T-helper 2 cell (primary cell): ENCODE measurements around the gene CFLAR.
"Not testable (repeated sequence)": the region's sequence is repeated elsewhere in the genome, so short reads cannot be mapped to it uniquely, and the experiment has no call there.

Experiments used
- DNase-seq, 5 experiments: peaks; one replicate each; pipeline versions ENCODE4 v3.0.0 to v3.0.0-alpha.2; 2012 to 2022

The CFLAR gene

GRCh38 chr2:201183365-201183727 lies 67.4 kb downstream of the CFLAR start:
- DNase-seq = peak in 1 of 5 experiments; percentile 35

- DNase-seq = not testable (repeated sequence)
These were observed 67.9 kb downstream of the CFLAR start for GRCh38 chr2:201183835-201184234.

- not testable (repeated sequence) for DNase-seq
These were observed 68.3 kb downstream of the CFLAR start for GRCh38 chr2:201184248-201184647.

GRCh38 chr2:201185863-201186262 lies 69.9 kb downstream of the CFLAR start:
- DNase-seq = no peak

GRCh38 chr2:201186982-201187381 lies 71.0 kb downstream of the CFLAR start:
- no peak for DNase-seq

GRCh38 chr2:201188449-201188848 lies 72.5 kb downstream of the CFLAR start:
- DNase-seq = no peak

- DNase-seq = peak in 1 of 5 experiments; percentile 72
These were observed 75.3 kb downstream of the CFLAR start for GRCh38 chr2:201191132-201191875.

- peak in 1 of 5 experiments; percentile 86 for DNase-seq
These were observed 78.1 kb downstream of the CFLAR start for GRCh38 chr2:201194097-201194496.

- no peak for DNase-seq
These were observed 79.4 kb downstream of the CFLAR start for GRCh38 chr2:201195331-201195730.

- no peak for DNase-seq
These were observed 80.0 kb downstream of the CFLAR start for GRCh38 chr2:201196003-201196402.

GRCh38 chr2:201196803-201197202 lies 80.8 kb downstream of the CFLAR start:
- no peak for DNase-seq

- no peak for DNase-seq
These were observed 81.8 kb downstream of the CFLAR start for GRCh38 chr2:201197781-201198180.

- DNase-seq = no peak
These were observed 83.9 kb downstream of the CFLAR start for GRCh38 chr2:201199847-201200246.

GRCh38 chr2:201200345-201200744 lies 84.4 kb downstream of the CFLAR start:
- no peak for DNase-seq

GRCh38 chr2:201201371-201201770 lies 85.4 kb downstream of the CFLAR start:
- no peak for DNase-seq

GRCh38 chr2:201203916-201204654 lies 88.1 kb downstream of the CFLAR start:
- no peak for DNase-seq

GRCh38 chr2:201204655-201205514 lies 88.9 kb downstream of the CFLAR start:
- DNase-seq = no peak

- DNase-seq = no peak
These were observed 89.5 kb downstream of the CFLAR start for GRCh38 chr2:201205515-201205849.

- no peak for DNase-seq
These were observed 92.7 kb downstream of the CFLAR start for GRCh38 chr2:201208563-201209252.

- no peak for DNase-seq
These were observed 100.0 kb downstream of the CFLAR start for GRCh38 chr2:201215963-201216362.

- peak in 1 of 5 experiments; percentile 22 for DNase-seq
These were observed 101.0 kb downstream of the CFLAR start for GRCh38 chr2:201216918-201217317.

- DNase-seq = no peak
These were observed 102.8 kb downstream of the CFLAR start for GRCh38 chr2:201218780-201219179.
